GM23338 (cell line): ENCODE results near the gene SLC2A6. TPM values are rescaled to one million over a fixed set of nuclear protein-coding genes. Genes with fewer than 3 reads are reported as not detected.

Source experiments
- ATAC-seq: fragments of 200-7000 bp; cut with Tn5 transposase; 3 replicates; pipeline ENCODE4 v1.9.1; 2020
- DNase-seq: peaks from one replicate; pipeline ENCODE4 v3.0.0-alpha.2; 2015; ENCODE audit warnings: low spot score
- H2AFZ ChIP-seq: fragments of 200-600 bp; sonication (generic); 2 replicates; pipeline ENCODE4 v1.8.0; 2016; ENCODE audit warnings: antibody characterized with exemption, mild to moderate bottlenecking, moderate library complexity
- H3F3A ChIP-seq: fragments of 200-600 bp; sonication (generic); replicated peaks from 2 replicates; pipeline ENCODE4 v1.8.0; 2017; ENCODE audit warnings: antibody characterized with exemption, mixed run types, low read depth
- H3K27ac ChIP-seq: fragments of 200-600 bp; sonication (generic); 2 replicates; pipeline ENCODE4 v1.6.1; 2016; ENCODE audit warnings: low read depth
- H3K27me3 ChIP-seq: fragments of 200-600 bp; sonication (generic); 2 replicates; pipeline ENCODE4 v1.8.0; 2016; ENCODE audit warnings: mild to moderate bottlenecking, mixed run types, moderate library complexity; ENCODE audit not compliant: insufficient read depth
- H3K36me3 ChIP-seq: fragments of 200-600 bp; sonication (generic); 2 replicates; pipeline ENCODE4 v1.8.0; 2016; ENCODE audit warnings: mild to moderate bottlenecking; ENCODE audit not compliant: insufficient read depth
- H3K4me1 ChIP-seq: fragments of 200-600 bp; sonication (generic); 2 replicates; pipeline ENCODE4 v1.8.0; 2016; ENCODE audit warnings: mild to moderate bottlenecking, moderate library complexity; ENCODE audit not compliant: insufficient read depth
- H3K4me2 ChIP-seq: fragments of 200-600 bp; sonication (generic); 2 replicates; pipeline ENCODE4 v1.7.1; 2017; ENCODE audit warnings: mixed run types
- H3K4me3 ChIP-seq: fragments of 200-600 bp; sonication (generic); 2 replicates; pipeline ENCODE4 v1.6.1; 2016; ENCODE audit warnings: mixed run types
- H3K79me2 ChIP-seq: fragments of 200-600 bp; sonication (generic); replicated peaks from 2 replicates; pipeline ENCODE4 v1.8.0; 2017; ENCODE audit warnings: mild to moderate bottlenecking; ENCODE audit not compliant: insufficient read depth
- H3K9me2 ChIP-seq: fragments of 200-600 bp; sonication (generic); 2 replicates; pipeline ENCODE4 v1.8.0; 2017; ENCODE audit not compliant: insufficient read depth
- H4K20me1 ChIP-seq: fragments of 200-600 bp; sonication (generic); replicated peaks from 2 replicates; pipeline ENCODE4 v1.8.0; 2017; ENCODE audit warnings: mild to moderate bottlenecking; ENCODE audit not compliant: insufficient read depth
- H3K27ac Mint-ChIP-seq: 2 replicates; pipeline ENCODE4 v1.8.0; 2020; ENCODE audit warnings: inconsistent platforms, mild to moderate bottlenecking, moderate library complexity, mixed read lengths
- H3K27me3 Mint-ChIP-seq: 3 replicates; pipeline ENCODE4 v1.8.0; 2022; ENCODE audit warnings: low read depth, mild to moderate bottlenecking, moderate library complexity, mixed read lengths, inconsistent platforms; ENCODE audit not compliant: insufficient read depth, poor library complexity
- H3K36me3 Mint-ChIP-seq: 3 replicates; pipeline ENCODE4 v1.8.0; 2021; ENCODE audit warnings: low read depth, mild to moderate bottlenecking, inconsistent platforms, moderate library complexity, mixed read lengths
- H3K4me1 Mint-ChIP-seq: 3 replicates; pipeline ENCODE4 v1.8.0; 2020; ENCODE audit warnings: mild to moderate bottlenecking, inconsistent platforms, mixed read lengths
- H3K4me3 Mint-ChIP-seq: 3 replicates; pipeline ENCODE4 v1.8.0; 2021; ENCODE audit warnings: moderate library complexity, mild to moderate bottlenecking, inconsistent platforms, mixed read lengths
- H3K9me3 Mint-ChIP-seq: 3 replicates; pipeline ENCODE4 v1.8.0; 2020; ENCODE audit warnings: moderate library complexity, mild to moderate bottlenecking, inconsistent platforms, mixed read lengths
- CTCF ChIP-seq, 2 experiments: fragments of 200-600 bp in 1 of 2; sonication (generic) in 1 of 2; conservative IDR thresholded peaks; 2 replicates each; pipeline versions ENCODE4 v1.5.1 to v1.6.1; 2016 to 2017; ENCODE audit warnings: antibody characterized with exemption in 2 of 2, low read depth in 2 of 2, mild to moderate bottlenecking in 2 of 2, moderate library complexity in 1 of 2
- ETS1 ChIP-seq: IDR thresholded peaks from 2 replicates; pipeline ENCODE4 v1.6.1; 2016; ENCODE audit warnings: antibody characterized with exemption
- EZH2phosphoT487 ChIP-seq: fragments of 200-600 bp; sonication (generic); IDR thresholded peaks from one replicate; pipeline ENCODE4 v1.8.1; 2018; ENCODE audit warnings: antibody characterized with exemption; ENCODE audit not compliant: unreplicated experiment
- NANOG ChIP-seq: IDR thresholded peaks from 2 replicates; pipeline ENCODE4 v1.6.1; 2016; ENCODE audit warnings: antibody characterized with exemption, borderline replicate concordance
- POLR2AphosphoS5 ChIP-seq: IDR thresholded peaks from 2 replicates; pipeline ENCODE4 v1.6.1; 2016; ENCODE audit warnings: antibody characterized with exemption, low read depth
- REST ChIP-seq: IDR thresholded peaks from one replicate; pipeline ENCODE4 v1.6.1; 2018; ENCODE audit warnings: antibody characterized with exemption; ENCODE audit not compliant: unreplicated experiment
- ZNF331 ChIP-seq: fragments of 250-450 bp; sonication (Bioruptor Pico); IDR thresholded peaks from 2 replicates; pipeline ENCODE4 v1.5.0; 2020; ENCODE audit warnings: low read depth, mild to moderate bottlenecking, moderate library complexity
- ZNF462 ChIP-seq: fragments of 250-450 bp; sonication (Bioruptor Pico); IDR thresholded peaks from 2 replicates; pipeline ENCODE4 v1.5.0; 2020; ENCODE audit warnings: mild to moderate bottlenecking, moderate library complexity
- polyA plus RNA-seq: library from polyadenylated mRNA; unstranded; fragments of >200 nt; fragmentation: Nextera tagmentation; extraction: Ambion mirVana; gene quantifications from 2 replicates; pipeline ENCODE4 v1.2.1, GENCODE V29; 2016
- total RNA-seq: library from RNA; depleted of rRNA; stranded (reverse); fragments of >200 nt; shearing (Covaris generic); gene quantifications from 2 replicates; pipeline ENCODE4 v1.2.3, GENCODE V29; 2014

SLC2A6 gene
- total and polyA plus RNA-seq, 2 experiments from 2014 or later: 17.5 to 39.3 TPM

- no peak for TF ChIP-seq ZNF462
- no peak for TF ChIP-seq ETS1
- no peak for TF ChIP-seq NANOG
- TF ChIP-seq POLR2AphosphoS5: no peak
These were observed 4.0 kb downstream of the SLC2A6 start (continued) for GRCh38 chr9:133474853-133475252.

- Mint-ChIP-seq H3K36me3 (peaks cover 9% of the 10 kb centered on the region; the same call in 2 of the 3 replicates), H3K27me3 (peaks cover 9% of the 10 kb centered on the region), H3K4me3 (no peak overlapping the region), H3K4me1 (0 out of 3 replicates have a peak, but pooled peaks cover 2% of the 10 kb centered on the region), H3K9me3 (no peaks in the 10 kb centered on the region), H3K27ac (no peak overlapping the region)
- Histone ChIP-seq H2AFZ (no peak overlapping the region), H3K4me2 (no peak overlapping the region), H3K4me3 (no peak overlapping the region), H3K9me2 (no peaks in the 10 kb centered on the region), H3K79me2 (peaks cover 16% of the 10 kb centered on the region), H3K27me3 (no peaks in the 10 kb centered on the region), H3K4me1 (peaks cover 8% of the 10 kb centered on the region), H3K27ac (no peak overlapping the region), H4K20me1 (peaks cover 8% of the 10 kb centered on the region; the same call in 1 of the 2 replicates), H3F3A (peaks cover 2% of the 10 kb centered on the region; the same call in 1 of the 2 replicates), H3K36me3 (peaks cover 3% of the 10 kb centered on the region; the same call in 1 of the 2 replicates)
- ATAC-seq (no peak), DNase-seq (no peak)
- TF ChIP-seq ZNF331 (no peak), CTCF (conservative IDR thresholded peaks at IDR 0.05; ENCODE audit: low read depth in 2 of 2) (no peak), REST (no peak), ETS1 (no peak), EZH2phosphoT487 (no peak)
These were observed 4.7 kb downstream of the SLC2A6 start for GRCh38 chr9:133474215-133474614.
